ENCODE data around the gene CCDC137. TPM values are rescaled to one million over a fixed set of nuclear protein-coding genes. Genes with fewer than 3 reads are reported as not detected.
"Not testable (repeated sequence)": the region's sequence is repeated elsewhere in the genome, so short reads cannot be mapped to it uniquely, and the experiment has no call there.

CCDC137 gene
- polyA plus RNA-seq (ENCODE audit: insufficient read length): 14.8 TPM

GRCh38 chr17:81666342-81667191 lies at the start of gene CCDC137, which contains the start of gene OXLD1:
Gene CCDC137 (plus strand): TSS chr17:81666737. CDS start chr17:81666767, 30 bp downstream.
Gene OXLD1 (minus strand): TSS chr17:81666605. CDS start chr17:81666577, 28 bp downstream.
- DNase-seq (ENCODE audit: low read depth): peak; percentile 85

GRCh38 chr17:81616877-81617276 lies 49.7 kb upstream of the CCDC137 start:
- DNase-seq (ENCODE audit: low read depth): no peak

GRCh38 chr17:81618307-81618706 lies 48.2 kb upstream of the CCDC137 start:
- not testable (repeated sequence) for DNase-seq (ENCODE audit: low read depth)

- no peak for DNase-seq (ENCODE audit: low read depth)
Measured at GRCh38 chr17:81621494-81622130, 44.9 kb upstream of the CCDC137 start.

GRCh38 chr17:81630274-81630673 lies 36.3 kb upstream of the CCDC137 start:
- no peak for DNase-seq (ENCODE audit: low read depth)

- DNase-seq (ENCODE audit: low read depth): no peak
Measured at GRCh38 chr17:81631482-81631881, 35.1 kb upstream of the CCDC137 start.

- DNase-seq (ENCODE audit: low read depth): no peak
Measured at GRCh38 chr17:81635431-81635830, 31.1 kb upstream of the CCDC137 start.

GRCh38 chr17:81635973-81636504 lies 30.5 kb upstream of the CCDC137 start:
- DNase-seq (ENCODE audit: low read depth): no peak

GRCh38 chr17:81636505-81637288 lies 29.8 kb upstream of the CCDC137 start, which contains the start of the genes NPLOC4 and TSPAN10:
Gene NPLOC4 (minus strand): TSS chr17:81637112. CDS start chr17:81636930, 182 bp downstream.
Gene TSPAN10 (plus strand): TSS chr17:81637196. CDS start chr17:81642413, 5,217 bp downstream.
- DNase-seq (ENCODE audit: low read depth): peak; percentile 47

GRCh38 chr17:81638683-81639082 lies 27.9 kb upstream of the CCDC137 start:
- no peak for DNase-seq (ENCODE audit: low read depth)

GRCh38 chr17:81640011-81640410 lies 26.5 kb upstream of the CCDC137 start:
- no peak for DNase-seq (ENCODE audit: low read depth)

- no peak for DNase-seq (ENCODE audit: low read depth)
Measured at GRCh38 chr17:81641825-81642489, 24.6 kb upstream of the CCDC137 start.

GRCh38 chr17:81644496-81644895 lies 22.0 kb upstream of the CCDC137 start:
- no peak for DNase-seq (ENCODE audit: low read depth)

- DNase-seq (ENCODE audit: low read depth): no peak
Measured at GRCh38 chr17:81644976-81645952, 21.3 kb upstream of the CCDC137 start.

GRCh38 chr17:81646869-81647600 lies 19.5 kb upstream of the CCDC137 start:
- DNase-seq (ENCODE audit: low read depth): no peak

GRCh38 chr17:81647640-81648012 lies 18.9 kb upstream of the CCDC137 start:
- no peak for DNase-seq (ENCODE audit: low read depth)

- DNase-seq (ENCODE audit: low read depth): no peak
Measured at GRCh38 chr17:81648013-81648706, 18.4 kb upstream of the CCDC137 start.

- DNase-seq (ENCODE audit: low read depth): no peak
Measured at GRCh38 chr17:81648707-81649085, 17.8 kb upstream of the CCDC137 start.

GRCh38 chr17:81650951-81651350 lies 15.6 kb upstream of the CCDC137 start:
- no peak for DNase-seq (ENCODE audit: low read depth)
